ENCODE results near the gene PLEKHA7.
"Not testable (repeated sequence)": the region's sequence is repeated elsewhere in the genome, so short reads cannot be mapped to it uniquely, and the experiment has no call there.

The PLEKHA7 gene

DNA sequence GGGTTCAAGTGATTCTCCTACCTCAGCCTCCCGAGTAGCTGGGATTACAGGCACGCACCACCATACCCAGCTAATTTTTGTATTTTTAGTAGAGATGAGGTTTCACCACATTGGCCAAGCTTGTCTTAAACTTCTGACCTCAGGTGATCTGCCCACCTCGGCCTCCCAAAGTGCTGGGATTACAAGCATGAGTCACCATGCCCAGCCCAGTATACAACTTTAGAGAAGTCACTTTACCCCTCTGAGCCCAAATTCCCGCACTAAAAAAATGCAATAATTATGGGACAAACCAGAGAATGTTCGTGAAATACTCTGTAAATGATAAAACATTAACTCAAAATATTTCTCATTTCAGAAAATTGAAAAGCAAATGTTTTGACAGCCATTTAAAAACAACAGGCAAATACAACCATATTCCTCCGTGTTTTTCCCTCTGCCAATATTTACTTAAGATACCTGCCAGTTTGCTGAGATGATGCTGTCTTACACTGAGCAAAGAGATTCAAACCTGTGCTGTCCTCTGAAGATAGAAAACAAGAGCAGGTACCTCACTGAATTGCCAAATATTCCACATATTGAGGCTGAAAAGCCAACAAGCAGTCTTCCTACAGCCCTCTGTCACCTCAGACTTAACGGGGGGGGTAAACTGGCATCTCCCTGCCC is 9.6 kb downstream of the PLEKHA7 start:
- TF ChIP-seq TAF1 (IDR thresholded peaks at IDR 0.05; ENCODE audit: borderline replicate concordance, low read depth, low read length) (no peak), POLR2A (IDR thresholded peaks at IDR 0.05; ENCODE audit: low read depth, low read length) (no peak), POLR2AphosphoS5 (IDR thresholded peaks at IDR 0.05; ENCODE audit: low read depth, low read length) (no peak)
- DNase-seq (ENCODE audit: insufficient read length) (no peak), FAIRE-seq (no peak)

DNA sequence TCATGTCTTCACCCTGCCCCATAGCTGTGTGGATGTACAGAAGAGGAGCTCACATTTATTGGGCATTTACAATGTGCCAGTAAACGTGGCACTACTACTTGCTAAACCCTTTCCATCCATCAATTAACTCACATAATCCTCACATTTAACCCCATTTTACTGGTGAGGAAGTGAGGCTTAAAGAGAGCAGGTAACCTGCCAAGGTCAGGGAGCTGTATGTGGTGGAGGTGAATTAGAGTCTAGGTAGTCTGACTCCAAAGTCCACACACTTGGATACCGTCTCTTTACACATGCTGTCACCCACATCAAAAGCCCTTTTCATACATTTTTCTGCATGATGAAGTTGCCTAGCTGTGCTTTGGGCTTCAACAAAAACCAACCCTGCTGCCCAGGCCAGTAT is 10.8 kb downstream of the PLEKHA7 start:
- FAIRE-seq (no peak), DNase-seq (ENCODE audit: insufficient read length) (no peak)
- TF ChIP-seq POLR2A (IDR thresholded peaks at IDR 0.05; ENCODE audit: low read depth, low read length) (no peak), POLR2AphosphoS5 (IDR thresholded peaks at IDR 0.05; ENCODE audit: low read depth, low read length) (no peak), TAF1 (IDR thresholded peaks at IDR 0.05; ENCODE audit: borderline replicate concordance, low read depth, low read length) (no peak)

GRCh38 chr11:17002543-17002942 is 11.7 kb downstream of the PLEKHA7 start:
- DNase-seq (ENCODE audit: insufficient read length) (no peak), FAIRE-seq (no peak)
- TF ChIP-seq POLR2AphosphoS5 (IDR thresholded peaks at IDR 0.05; ENCODE audit: low read depth, low read length) (no peak), POLR2A (IDR thresholded peaks at IDR 0.05; ENCODE audit: low read depth, low read length) (no peak), TAF1 (IDR thresholded peaks at IDR 0.05; ENCODE audit: borderline replicate concordance, low read depth, low read length) (no peak)

DNA sequence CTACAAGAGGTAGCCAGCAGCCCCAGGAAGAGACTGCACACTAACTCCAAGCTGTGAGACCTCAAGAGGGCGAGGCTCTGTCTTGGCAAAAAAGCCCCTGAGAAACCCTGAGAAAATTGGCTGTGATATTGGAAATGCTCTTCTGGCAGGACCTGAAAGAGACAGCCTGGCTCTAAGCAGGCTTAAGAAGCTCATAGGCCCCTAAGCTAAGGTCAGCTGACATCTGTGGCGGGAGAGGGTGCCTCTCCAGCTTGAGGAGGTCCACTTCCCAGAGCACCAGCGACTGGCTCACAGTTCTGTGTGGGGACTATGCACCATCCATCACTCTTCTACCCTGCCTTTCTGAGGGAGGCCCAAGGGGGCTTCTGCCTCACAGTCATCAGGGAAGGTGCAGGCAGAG is 12.4 kb downstream of the PLEKHA7 start:
- FAIRE-seq = no peak
- TF ChIP-seq TAF1 (IDR thresholded peaks at IDR 0.05; ENCODE audit: borderline replicate concordance, low read depth, low read length) (no peak), POLR2AphosphoS5 (IDR thresholded peaks at IDR 0.05; ENCODE audit: low read depth, low read length) (no peak), POLR2A (IDR thresholded peaks at IDR 0.05; ENCODE audit: low read depth, low read length) (no peak)
- DNase-seq (ENCODE audit: insufficient read length) = no peak

- FAIRE-seq = no peak
- TF ChIP-seq POLR2A (IDR thresholded peaks at IDR 0.05; ENCODE audit: low read depth, low read length) (no peak), POLR2AphosphoS5 (IDR thresholded peaks at IDR 0.05; ENCODE audit: low read depth, low read length) (no peak), TAF1 (IDR thresholded peaks at IDR 0.05; ENCODE audit: borderline replicate concordance, low read depth, low read length) (no peak)
- no peak for DNase-seq (ENCODE audit: insufficient read length)
Measured at GRCh38 chr11:17000987-17001386, 13.2 kb downstream of the PLEKHA7 start.

GRCh38 chr11:17000253-17000652 is 14.0 kb downstream of the PLEKHA7 start:
- DNase-seq (ENCODE audit: insufficient read length); FAIRE-seq: not testable (repeated sequence)

GRCh38 chr11:16999116-16999515 is 15.1 kb downstream of the PLEKHA7 start:
- TF ChIP-seq TAF1 (IDR thresholded peaks at IDR 0.05; ENCODE audit: borderline replicate concordance, low read depth, low read length) = no peak
- TF ChIP-seq POLR2A (IDR thresholded peaks at IDR 0.05; ENCODE audit: low read depth, low read length) = no peak
- no peak for TF ChIP-seq POLR2AphosphoS5 (IDR thresholded peaks at IDR 0.05; ENCODE audit: low read depth, low read length)
- FAIRE-seq = no peak
- DNase-seq (ENCODE audit: insufficient read length) = no peak

GRCh38 chr11:16997624-16998023 is 16.6 kb downstream of the PLEKHA7 start:
- DNase-seq (ENCODE audit: insufficient read length) (no peak), FAIRE-seq (no peak)
- TF ChIP-seq POLR2AphosphoS5 (IDR thresholded peaks at IDR 0.05; ENCODE audit: low read depth, low read length) (no peak), TAF1 (IDR thresholded peaks at IDR 0.05; ENCODE audit: borderline replicate concordance, low read depth, low read length) (no peak), POLR2A (IDR thresholded peaks at IDR 0.05; ENCODE audit: low read depth, low read length) (no peak)

GRCh38 chr11:16993495-16993894 is 20.7 kb downstream of the PLEKHA7 start:
- TF ChIP-seq POLR2A (IDR thresholded peaks at IDR 0.05; ENCODE audit: low read depth, low read length) = no peak
- TF ChIP-seq POLR2AphosphoS5 (IDR thresholded peaks at IDR 0.05; ENCODE audit: low read depth, low read length) = no peak
- no peak for TF ChIP-seq TAF1 (IDR thresholded peaks at IDR 0.05; ENCODE audit: borderline replicate concordance, low read depth, low read length)
- FAIRE-seq = no peak
- DNase-seq (ENCODE audit: insufficient read length) = no peak

DNA sequence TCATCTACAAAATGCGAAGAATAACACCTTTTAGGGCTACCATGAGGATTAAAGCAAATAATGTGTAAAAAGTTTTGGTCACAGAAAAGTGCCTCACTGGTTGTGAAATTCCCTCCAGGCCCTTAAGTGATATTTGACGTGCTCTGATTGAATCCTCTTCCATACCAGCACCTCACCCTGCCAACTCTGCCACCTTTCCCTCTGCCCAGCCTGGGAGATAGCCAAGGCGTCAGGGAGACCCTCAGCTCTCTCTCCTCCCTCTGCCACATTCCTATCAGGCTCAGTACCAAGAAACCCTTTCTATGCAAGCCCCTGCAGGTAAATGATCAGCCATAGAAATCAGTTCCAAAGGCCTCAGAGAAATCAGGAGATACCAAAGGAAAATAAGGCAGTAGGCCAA is 21.4 kb downstream of the PLEKHA7 start:
- DNase-seq (ENCODE audit: insufficient read length) (no peak), FAIRE-seq (no peak)
- TF ChIP-seq TAF1 (IDR thresholded peaks at IDR 0.05; ENCODE audit: borderline replicate concordance, low read depth, low read length) = no peak
- no peak for TF ChIP-seq POLR2AphosphoS5 (IDR thresholded peaks at IDR 0.05; ENCODE audit: low read depth, low read length)
- TF ChIP-seq POLR2A (IDR thresholded peaks at IDR 0.05; ENCODE audit: low read depth, low read length) = no peak

DNA sequence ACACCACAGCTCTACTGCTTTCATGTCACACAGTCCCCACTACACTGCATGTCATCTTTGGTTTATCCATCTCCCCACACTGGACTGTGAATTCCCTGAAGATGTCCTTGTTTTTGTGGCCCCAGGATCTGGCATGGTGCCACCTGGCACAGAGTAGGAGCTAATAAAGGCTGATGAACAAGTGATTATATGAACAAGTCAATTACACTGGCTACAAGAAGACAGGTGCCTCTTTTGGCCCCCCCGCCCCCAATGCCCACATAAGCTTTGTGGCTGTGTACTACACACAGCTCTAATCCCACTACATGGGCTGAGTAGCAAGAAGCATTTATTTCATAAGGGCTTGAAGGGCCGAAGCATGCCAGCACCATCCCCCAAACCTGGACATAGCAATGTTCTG is 24.7 kb downstream of the PLEKHA7 start:
- no peak for FAIRE-seq
- TF ChIP-seq TAF1 (IDR thresholded peaks at IDR 0.05; ENCODE audit: borderline replicate concordance, low read depth, low read length) = no peak
- no peak for TF ChIP-seq POLR2AphosphoS5 (IDR thresholded peaks at IDR 0.05; ENCODE audit: low read depth, low read length)
- no peak for TF ChIP-seq POLR2A (IDR thresholded peaks at IDR 0.05; ENCODE audit: low read depth, low read length)
- DNase-seq (ENCODE audit: insufficient read length) = no peak

- DNase-seq (ENCODE audit: insufficient read length) (no peak), FAIRE-seq (peak; percentile 21)
- TF ChIP-seq POLR2AphosphoS5 (IDR thresholded peaks at IDR 0.05; ENCODE audit: low read depth, low read length) = no peak
- TF ChIP-seq TAF1 (IDR thresholded peaks at IDR 0.05; ENCODE audit: borderline replicate concordance, low read depth, low read length) = no peak
- no peak for TF ChIP-seq POLR2A (IDR thresholded peaks at IDR 0.05; ENCODE audit: low read depth, low read length)
Measured at GRCh38 chr11:16987205-16987568, 27.0 kb downstream of the PLEKHA7 start.

Measured in GM12892 (cell line).